ENCODE results near the gene RMDN3.

Gene RMDN3

DNA sequence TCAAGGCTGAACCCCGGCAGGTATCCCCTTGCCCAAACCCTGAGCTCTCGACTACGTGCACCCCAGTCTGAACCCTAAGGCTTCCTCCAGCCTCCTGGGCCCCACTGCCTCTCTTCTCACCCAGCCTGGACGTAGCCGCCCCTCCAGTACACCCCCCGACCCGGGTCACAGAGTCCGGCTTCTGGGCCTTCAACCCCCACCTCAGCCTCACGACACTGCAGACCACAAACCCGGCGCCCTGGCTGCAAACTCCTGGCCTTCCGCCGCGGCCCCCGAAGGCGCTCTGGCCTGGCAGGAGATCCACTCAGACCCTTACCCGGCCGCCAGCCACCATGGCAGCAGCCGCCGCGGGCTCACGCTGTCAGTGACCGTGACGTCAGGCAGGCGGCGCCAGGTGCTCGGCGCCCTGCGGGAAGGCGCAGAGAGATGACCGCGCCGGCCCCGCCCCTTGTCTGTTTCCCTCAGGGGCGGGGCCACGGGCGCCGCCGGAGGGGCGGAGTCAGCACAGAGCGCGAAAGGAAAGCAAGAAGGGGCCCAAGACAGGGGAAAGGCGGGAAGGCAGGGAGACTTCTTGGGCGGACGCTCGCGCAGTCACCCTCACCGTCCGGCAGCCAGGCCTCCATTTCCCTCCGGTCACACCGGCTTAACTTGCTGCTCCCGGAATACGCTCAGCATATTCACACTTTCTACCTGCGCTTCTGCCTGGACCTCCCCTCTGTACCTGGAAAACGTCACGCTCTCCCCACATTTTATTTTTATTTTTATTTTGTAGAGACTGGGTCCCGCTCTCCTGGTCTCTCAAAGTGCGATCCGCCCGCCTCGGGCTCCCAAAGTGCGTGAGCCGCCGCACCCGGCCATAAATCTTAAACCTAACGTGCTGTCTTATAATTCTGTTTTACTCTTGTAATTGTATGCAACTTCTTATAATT, at the start of gene RMDN3:
Gene RMDN3, minus strand, starts transcription at position 372 of the 929 bp plus-strand sequence. CDS start 471 bp downstream, outside the sequence.
- peak; percentile 93 for DNase-seq

DNA sequence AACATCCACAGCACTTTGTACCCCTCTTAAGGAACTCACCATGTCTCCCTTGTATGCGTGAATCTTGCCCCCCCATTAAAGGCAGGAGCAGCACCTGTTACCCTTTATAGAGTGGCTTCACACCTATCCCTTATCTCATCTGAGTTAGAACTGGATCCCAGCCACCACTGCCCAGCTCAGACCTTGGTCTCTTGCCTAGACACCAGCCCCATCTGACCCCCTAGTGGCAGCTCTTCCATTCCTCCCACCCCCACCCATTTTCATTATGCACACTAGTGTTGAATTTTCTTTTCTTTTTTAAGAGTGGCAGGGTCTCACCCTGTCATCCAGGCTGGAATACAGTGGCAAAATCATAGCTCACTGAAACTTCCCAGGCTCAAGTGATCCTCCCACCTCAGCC, 48.6 kb upstream of the RMDN3 start:
- no peak for DNase-seq

DNA sequence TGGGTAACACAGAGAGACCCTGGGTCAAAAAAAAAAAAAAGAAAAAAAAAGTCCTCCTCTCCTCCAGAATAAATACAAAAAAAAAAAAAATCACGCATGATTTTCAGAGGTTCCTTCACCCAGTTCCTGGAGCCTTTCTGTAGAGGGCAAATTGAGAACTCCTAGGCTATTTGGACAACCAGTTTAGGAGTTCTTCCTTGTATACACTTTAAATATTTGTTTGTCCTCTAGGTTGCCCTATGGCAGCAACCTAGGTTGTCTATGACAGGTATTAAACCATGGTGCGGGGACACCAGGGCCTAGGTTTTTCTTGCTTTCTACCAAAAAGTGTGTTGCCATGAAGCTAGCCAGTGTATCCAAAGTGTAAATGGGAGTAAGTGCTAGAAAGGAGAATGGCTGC, 48.0 kb upstream of the RMDN3 start:
- DNase-seq, result no peak

DNA sequence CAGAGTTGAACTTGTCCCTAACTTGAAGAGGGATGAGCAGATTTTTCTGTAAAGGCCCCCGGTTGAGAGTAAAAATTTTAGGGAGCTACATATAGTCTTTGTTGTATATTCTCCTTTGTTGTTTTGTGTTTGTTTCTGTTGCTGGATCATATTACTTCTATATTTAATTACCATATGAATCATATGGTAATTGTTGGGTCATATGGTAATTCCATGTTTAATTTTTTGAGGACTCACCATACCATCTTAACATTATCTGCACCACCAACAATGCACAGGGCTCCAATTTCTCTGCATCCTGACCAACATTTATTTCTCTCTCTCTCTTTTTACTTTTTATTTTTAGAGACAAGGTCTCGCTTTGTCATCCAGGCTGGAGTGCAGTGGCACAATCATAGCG, 44.5 kb upstream of the RMDN3 start:
- no peak for DNase-seq

- DNase-seq, result no peak
Measured at GRCh38 chr15:40796512-40796911, 41.5 kb upstream of the RMDN3 start.

- DNase-seq, result no peak
Measured at GRCh38 chr15:40796041-40796440, 41.0 kb upstream of the RMDN3 start.

DNA sequence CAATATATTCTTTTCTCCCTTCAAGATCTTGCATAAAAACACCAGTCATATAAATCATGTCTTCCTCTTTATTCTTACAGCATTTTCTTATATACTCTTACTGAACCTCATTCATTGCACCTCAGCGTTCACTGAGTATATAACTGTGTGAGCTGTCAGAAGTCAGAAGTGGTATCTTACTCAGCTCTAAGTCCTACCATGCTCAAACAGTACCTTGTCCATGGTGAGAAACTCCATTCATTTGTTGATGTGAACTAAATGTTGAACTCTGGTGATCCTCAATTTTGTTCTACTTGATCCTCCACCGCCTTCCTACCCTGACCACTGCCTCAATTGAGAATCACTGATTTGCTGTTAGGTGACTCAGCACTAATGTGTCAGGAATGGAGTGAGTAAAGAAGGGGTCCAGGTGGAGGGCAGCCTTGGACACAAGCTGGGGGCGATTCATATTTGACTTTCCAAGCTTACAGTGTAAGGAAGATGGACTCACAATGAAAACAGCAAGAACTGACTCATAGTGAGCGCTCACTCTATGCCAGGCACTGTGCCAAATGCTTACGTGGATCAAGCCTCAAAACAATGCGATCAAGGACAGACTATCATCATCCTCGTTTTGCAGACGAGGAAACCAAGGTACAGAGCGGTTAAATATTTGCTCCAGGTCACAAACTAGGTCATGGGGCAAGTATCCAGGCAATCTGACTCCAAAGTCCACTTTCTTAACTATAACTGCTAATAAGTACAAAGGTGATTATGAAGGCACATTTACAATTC, 38.3 kb upstream of the RMDN3 start:
- no peak for DNase-seq

DNA sequence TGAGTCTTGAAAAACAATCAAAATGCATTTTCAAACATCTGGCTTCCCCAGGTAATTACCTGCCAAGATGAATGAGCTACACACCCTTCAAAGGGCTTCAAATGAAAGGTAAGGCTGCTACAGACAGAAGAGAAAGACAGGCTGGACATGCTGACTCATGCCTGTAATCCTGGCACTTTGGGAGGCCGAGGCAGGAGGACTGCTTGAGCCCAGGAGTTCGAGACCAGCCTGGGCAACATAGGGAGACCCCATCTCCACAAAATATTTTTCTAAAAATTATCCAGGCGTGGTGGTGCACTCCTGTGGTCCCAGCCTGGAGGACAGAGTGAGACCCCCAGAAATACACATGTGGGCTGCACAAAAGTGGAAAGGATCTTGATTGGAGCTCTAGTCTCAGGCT, 37.3 kb upstream of the RMDN3 start:
- no peak for DNase-seq

GRCh38 chr15:40790718-40791117, 35.7 kb upstream of the RMDN3 start:
- DNase-seq, result no peak

- DNase-seq, result no peak
Measured at GRCh38 chr15:40789999-40790398, 34.9 kb upstream of the RMDN3 start.

- DNase-seq, result no peak
Measured at GRCh38 chr15:40789119-40789518, 34.1 kb upstream of the RMDN3 start.

DNA sequence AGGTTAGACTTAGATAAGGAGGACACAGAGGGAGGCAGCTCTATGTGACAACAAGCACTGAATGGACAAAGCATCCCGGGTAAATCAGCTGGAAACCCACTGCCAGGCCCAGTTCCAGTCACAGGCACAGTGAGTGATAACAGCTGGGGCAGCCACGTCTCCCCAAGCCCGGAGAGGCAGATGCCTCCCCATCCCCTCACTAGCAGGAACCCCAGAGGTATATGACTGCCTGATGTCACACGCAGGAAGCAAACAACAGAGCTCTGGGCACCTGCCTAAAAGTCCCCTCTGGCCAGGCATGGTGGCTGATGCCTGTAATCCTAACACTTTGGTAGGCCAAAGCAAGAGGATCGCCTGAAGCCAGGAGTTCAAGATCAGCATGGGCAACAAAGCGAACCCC, 32.9 kb upstream of the RMDN3 start:
- no peak for DNase-seq

DNA sequence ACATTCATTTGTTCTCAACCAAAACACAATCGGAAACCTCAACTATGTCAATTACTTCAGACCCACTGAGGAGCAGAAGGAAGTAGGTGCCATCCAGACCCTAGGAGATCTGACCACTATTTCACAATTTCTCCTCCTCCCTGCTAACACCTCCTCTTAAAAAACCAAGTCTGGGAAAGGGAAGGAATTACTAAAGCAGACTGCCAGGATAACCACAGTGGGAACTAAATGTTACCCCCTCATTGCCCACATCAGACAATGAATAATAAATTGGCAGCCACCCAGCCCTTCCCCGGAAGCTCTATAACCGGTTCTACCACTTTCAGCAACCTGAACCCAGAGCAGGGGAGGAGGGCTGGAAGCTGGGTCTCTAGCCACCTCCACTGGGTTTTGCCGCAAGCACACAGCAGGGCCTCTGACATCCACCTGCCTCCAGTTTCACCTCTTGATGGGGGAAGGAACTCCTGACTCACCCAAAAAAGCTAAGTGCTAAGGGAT, 32.3 kb upstream of the RMDN3 start:
- DNase-seq, result peak; percentile 71 to 75

DNA sequence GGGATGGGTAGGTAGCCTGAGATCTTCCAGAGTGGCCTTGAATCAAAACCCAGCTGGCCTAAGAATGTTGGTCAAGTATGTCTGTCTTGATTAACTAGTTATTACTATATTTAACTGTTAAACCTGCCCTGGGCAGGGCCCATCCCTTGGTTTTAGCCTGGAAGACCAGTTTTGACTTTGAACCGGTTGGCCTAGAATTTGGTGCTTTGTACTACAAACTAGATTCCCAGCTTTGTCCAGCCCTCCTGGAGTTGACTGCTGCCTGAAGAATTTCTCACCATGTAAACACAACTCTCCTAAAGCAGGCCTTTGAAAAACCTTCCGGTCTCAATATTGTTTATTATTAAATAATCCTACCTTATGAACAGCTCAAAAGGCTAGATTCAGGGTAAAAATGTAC, 30.8 kb upstream of the RMDN3 start:
- DNase-seq, result no peak

DNA sequence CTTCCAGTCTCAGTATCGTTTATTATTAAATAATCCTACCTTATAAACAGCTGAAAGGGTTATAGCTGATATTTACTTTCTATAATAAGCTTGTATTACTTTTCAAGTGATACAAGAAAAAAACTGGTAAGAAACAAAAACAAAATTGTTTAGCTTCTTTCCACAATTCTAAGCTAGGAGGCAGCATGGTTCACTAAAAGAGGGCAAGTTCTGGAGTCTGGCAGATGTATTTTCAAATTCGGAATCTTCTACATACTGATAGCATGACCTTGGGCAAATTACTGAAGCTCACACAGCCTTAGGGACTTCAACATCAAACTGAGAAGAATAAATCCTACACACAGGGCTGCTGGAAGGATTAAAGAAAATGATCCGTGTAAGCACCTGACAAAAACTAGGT, 30.1 kb upstream of the RMDN3 start:
- DNase-seq, result no peak

DNA sequence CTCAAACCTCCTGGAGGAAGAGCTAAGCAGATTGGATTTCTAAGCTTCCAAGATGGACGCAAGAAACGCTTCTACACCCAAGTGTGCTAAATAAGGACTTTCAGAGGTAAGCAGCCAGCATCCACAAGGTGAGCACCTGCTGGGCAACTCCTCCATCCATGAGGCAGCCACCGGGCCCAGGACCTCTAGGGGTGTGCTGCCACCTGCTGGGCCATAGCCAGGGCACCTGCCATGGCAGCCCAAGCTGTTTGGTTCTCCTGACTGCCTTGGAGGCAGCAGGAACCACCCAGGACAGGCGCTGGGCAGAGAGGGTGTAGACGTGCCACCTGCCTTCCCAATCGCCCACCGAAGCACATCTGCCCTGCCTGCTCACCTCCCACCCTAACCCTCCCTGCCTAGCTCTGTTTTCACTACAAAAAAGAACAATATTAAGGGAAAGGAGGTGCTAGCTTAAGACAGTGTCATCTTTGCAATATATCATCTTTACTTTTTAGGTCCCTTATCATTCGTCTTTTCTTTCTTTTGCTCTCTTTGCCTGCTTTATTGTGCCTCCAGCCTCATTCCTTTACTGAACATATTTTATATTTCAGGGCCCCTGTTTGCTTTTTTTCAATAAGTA, 27.7 kb upstream of the RMDN3 start:
- peak; percentile 78 to 80 for DNase-seq

DNA sequence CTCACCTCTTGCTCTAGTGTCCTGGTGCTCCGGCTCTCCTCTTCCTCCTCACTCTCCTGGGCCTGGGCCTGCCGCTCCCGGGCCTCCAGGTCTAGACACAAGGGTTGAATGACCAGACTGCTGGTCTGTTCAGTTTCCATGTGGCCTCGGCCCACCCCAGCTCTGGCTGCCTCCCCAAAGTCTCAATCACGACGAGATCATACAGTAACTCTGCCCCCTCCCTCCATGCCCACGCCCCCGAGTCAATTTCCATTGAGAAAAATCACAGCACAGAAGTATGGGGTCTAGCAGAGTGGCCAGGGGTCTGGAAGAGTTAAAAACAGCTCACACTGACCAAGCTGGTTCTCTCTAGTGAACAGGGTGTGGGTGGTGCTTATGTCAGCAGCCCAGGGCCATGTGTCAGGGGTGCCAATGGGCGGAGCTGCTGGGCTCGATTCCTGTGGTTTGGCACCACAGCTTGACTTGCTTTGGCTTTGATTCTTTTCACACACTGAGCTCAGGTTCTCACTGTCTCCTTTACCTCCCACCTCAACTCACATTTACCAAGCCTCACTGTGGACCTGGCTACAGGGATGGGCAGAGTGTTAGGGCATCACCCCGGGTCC, 21.6 kb upstream of the RMDN3 start:
- DNase-seq, result no peak

GRCh38 chr15:40775740-40776536, 20.9 kb upstream of the RMDN3 start:
- DNase-seq, result no peak

DNA sequence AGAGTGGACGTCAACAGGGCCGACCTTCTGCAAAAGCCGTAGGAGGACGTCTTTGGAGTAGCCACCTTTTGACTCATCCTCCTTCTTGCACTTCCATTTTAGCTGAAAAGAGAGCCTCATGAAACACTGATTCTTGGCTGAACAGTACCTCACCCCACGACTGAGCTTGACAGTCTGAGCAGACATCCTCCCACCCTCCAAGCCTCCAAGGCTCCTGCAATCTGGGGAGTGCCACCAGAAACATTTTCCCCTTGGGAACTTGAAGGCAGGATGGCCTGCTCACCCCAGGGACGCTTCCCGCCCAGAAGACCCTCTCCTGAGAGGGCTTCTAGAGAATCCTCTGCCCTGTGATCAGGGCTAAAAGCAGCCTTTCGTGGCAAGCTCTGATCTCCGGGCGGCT, 20.0 kb upstream of the RMDN3 start:
- no peak for DNase-seq

- DNase-seq, result no peak
Measured at GRCh38 chr15:40773902-40774301, 18.8 kb upstream of the RMDN3 start.

DNA sequence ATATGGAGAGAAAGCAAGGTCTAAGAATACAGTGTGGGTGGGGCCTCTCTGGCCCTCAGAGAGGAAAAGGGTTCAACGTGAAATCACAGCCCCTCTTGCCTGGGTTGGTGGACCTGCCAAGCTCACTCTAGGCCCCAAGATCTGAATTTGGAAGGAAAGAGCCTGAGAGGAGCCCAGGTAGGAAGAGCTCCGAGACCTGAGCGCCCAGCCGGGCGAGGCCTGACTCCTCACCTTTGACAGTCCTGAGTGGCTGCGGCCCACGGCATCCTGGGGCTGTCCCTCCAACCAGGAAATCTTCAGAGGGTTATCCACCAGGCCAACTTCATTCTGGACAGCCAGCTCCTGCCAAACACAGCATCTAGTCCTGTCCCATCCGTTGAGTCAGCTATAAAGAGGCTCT, 18.4 kb upstream of the RMDN3 start:
- no peak for DNase-seq

DNA sequence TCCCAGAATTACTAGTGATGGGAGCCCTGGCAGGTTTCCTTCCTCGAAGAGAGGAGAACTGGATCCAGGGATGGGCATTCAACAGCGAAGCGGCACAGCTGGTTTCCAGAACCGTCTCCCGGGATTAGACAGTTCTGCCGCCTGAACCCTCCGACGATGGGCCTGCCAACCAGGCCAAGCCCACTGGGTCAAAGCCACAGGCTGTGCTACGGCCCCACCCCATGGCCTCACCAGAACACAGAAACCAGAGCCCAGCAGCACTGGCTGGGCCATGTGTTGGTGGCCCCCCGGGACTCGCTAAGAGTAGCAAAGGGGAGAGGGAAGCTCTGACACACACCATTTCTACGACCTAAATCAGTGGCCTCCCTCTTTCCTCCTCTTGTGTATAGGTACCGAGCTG, 17.0 kb upstream of the RMDN3 start:
- no peak for DNase-seq

Data from activated CD4-positive, alpha-beta T cell treated with anti-CD3 and anti-CD28 coated beads for 4 hours (primary cell).